ENCODE data around the gene NECAP2.
"Not testable (repeated sequence)": the region's sequence is repeated elsewhere in the genome, so short reads cannot be mapped to it uniquely, and the experiment has no call there.

GRCh38 chr1:16474891-16475290 is 34.4 kb downstream of the NECAP2 start:
- TF ChIP-seq EP300, CTCF, POLR2AphosphoS5, POLR2A (IDR thresholded peaks at IDR 0.05): not testable (repeated sequence)

Data from stomach (tissue), 4 donors.